Activated T-helper 1 cell treated with anti-CD3 and anti-CD28 coated beads, Interleukin-12 subunit alpha, Interleukin-12 subunit beta, Interleukin-2, Interleukin-4 antibody, amounts not matched to agents 30 ng/mL and 10 ng/mL and 1 ng/mL, durations not matched to agents 14 hours and 24 hours and 36 hours (primary cell): ENCODE data around the gene DCAKD. TPM values are rescaled to one million over a fixed set of nuclear protein-coding genes. Genes with fewer than 3 reads are reported as not detected.

Experiments
- DNase-seq: peaks from one replicate; pipeline ENCODE4 v3.0.0; 2021; ENCODE audit warnings: low spot score
- H3K27ac Mint-ChIP-seq: one replicate; pipeline ENCODE4 v1.8.0; 2021; ENCODE audit warnings: mild to moderate bottlenecking, mixed read lengths
- H3K27me3 Mint-ChIP-seq: one replicate; pipeline ENCODE4 v1.8.0; 2022; ENCODE audit warnings: mild to moderate bottlenecking, moderate library complexity, mixed read lengths; ENCODE audit not compliant: insufficient read depth
- H3K36me3 Mint-ChIP-seq: one replicate; pipeline ENCODE4 v1.8.0; 2021; ENCODE audit warnings: low read depth, mixed read lengths
- H3K4me1 Mint-ChIP-seq: one replicate; pipeline ENCODE4 v1.8.0; 2021; ENCODE audit warnings: low read depth, mixed read lengths
- H3K4me3 Mint-ChIP-seq: one replicate; pipeline ENCODE4 v1.8.0; 2021; ENCODE audit warnings: mild to moderate bottlenecking, moderate library complexity, mixed read lengths
- H3K9me3 Mint-ChIP-seq: one replicate; pipeline ENCODE4 v1.8.0; 2021; ENCODE audit warnings: mixed read lengths
- intact Hi-C: fragments of 100-400 bp; cut with micrococcal nuclease; formaldehyde crosslinking; loops from one replicate; pipeline ENCODE4 v1.15.1; 2024
- total RNA-seq: library from RNA; stranded (reverse); gene quantifications from 2 replicates; pipeline ENCODE4 v1.2.3, GENCODE V29; 2022

DCAKD gene
- total RNA-seq, 1 donor from 2014 or later, result 24.9 TPM

DNA sequence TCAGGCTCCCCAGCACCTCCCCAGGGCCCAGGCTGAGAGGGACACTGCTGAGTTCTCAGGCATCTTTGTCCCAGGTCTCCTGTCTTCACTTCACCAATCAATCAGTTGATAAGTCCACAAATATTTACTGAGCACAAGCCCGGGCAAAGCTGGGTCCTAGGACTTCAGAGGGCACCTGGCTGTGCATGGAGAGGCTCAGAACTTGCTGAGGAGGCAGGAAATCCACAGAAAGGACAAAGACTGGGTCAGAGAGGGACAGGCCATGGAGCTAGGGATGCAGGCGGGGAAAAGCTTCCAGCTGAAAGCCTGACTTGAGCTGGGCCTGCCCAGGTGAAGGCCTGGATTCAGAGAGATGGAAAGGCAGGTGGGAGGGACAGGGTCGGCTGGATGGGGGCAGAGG, 50.1 kb downstream of the DCAKD start:
- intact Hi-C loops, result no loop called here
- DNase-seq, result no peak

DNA sequence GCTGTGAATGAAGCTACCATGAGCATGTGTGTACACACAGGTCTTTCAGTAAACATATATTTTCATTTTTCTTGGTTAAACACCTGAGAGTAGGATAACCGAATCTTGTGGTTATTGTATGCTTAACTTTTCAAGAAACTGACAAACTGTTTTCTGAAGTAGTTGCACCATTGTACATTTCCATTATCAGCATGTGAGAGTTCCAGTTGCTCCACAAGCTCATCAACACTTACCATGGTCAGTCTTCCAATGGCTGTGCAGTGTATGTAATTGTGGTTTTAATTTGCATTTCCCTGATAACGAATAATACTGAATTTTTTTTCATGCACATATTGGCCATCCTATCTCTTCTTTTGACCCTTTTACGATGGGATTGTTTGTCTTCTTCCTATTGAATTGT, 52.0 kb downstream of the DCAKD start:
- no peaks in the 10 kb centered on the region for H3K9me3 Mint-ChIP-seq
- peaks cover 27% of the 10 kb centered on the region for H3K27me3 Mint-ChIP-seq
- DNase-seq, result no peak
- H3K27ac Mint-ChIP-seq, result no peak overlapping the region
- intact Hi-C loops, result no loop called here
- no peaks in the 10 kb centered on the region for H3K4me1 Mint-ChIP-seq
- H3K4me3 Mint-ChIP-seq, result no peak overlapping the region
- no peaks in the 10 kb centered on the region for H3K36me3 Mint-ChIP-seq

More for the DNA sequence above, 50.1 kb downstream of the DCAKD start:
- no peaks in the 10 kb centered on the region for H3K36me3 Mint-ChIP-seq
- no peaks in the 10 kb centered on the region for H3K4me1 Mint-ChIP-seq
- H3K27ac Mint-ChIP-seq, result no peak overlapping the region
- H3K27me3 Mint-ChIP-seq, result peaks cover 22% of the 10 kb centered on the region
- no peak overlapping the region for H3K4me3 Mint-ChIP-seq
- H3K9me3 Mint-ChIP-seq, result no peaks in the 10 kb centered on the region

DNA sequence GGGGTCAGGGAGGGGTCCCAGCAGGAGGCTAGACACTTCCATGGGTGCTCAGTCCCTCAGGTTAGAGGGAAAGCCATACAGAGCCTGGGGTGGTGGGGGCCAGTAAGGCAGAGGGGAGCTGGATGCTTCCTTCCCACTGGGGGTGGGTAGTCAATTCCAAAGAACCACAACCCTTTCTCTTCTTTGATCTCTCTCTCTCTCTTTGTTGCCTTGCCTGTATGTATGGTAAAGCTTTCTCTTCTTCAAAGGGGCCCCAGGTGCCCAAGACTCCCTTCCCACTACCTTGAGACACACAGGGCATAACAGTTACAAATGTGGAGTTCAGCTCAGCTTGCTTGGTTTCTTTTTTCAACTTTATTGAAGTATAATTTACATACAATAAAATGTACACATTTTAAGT, 52.8 kb downstream of the DCAKD start:
- no peaks in the 10 kb centered on the region for H3K9me3 Mint-ChIP-seq
- DNase-seq, result no peak
- H3K27me3 Mint-ChIP-seq, result peaks cover 29% of the 10 kb centered on the region
- H3K4me1 Mint-ChIP-seq, result no peaks in the 10 kb centered on the region
- no peaks in the 10 kb centered on the region for H3K36me3 Mint-ChIP-seq
- H3K27ac Mint-ChIP-seq, result no peak overlapping the region
- intact Hi-C loops, result no loop called here
- no peak overlapping the region for H3K4me3 Mint-ChIP-seq

DNA sequence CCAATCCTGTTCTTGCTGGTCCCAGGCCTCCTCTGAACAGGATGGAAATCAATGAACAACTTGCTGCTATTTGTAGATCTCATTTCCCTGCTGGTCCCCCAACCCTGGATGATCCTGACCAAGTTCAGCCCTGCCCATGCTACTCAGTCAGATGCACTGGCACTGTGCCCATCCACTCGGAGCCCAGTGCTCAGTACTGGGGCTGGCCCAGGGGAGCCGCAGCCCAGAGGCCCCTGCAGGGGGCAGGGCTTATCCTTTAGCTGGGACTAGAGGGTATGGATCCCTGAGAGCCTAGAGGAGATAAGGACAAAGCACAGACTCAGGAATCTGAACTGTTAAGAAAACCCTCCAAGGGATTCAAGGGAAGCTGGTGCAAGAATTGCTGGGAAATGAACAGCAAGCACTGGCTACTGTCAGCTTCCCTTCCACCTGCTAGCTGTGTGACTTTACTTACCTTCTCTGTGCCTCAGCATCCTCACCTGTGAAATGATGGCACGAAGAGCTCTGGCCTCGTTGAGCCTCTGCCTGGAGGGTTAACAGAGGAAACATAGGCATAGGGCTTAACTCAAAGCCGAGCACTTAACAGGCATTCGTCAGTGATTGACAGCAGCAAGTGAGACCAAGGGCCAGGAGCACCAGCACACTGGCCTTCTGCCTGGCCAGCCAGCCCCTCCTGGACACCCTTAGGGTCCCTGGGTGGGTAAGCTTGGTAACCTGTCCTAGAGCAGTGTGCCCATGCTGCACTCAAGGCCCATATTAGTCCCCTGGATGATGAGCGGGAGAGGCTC, 53.5 kb downstream of the DCAKD start:
- no peak for DNase-seq
- Mint-ChIP-seq H3K4me1 (no peaks in the 10 kb centered on the region), H3K27ac (no peak overlapping the region), H3K36me3 (no peaks in the 10 kb centered on the region), H3K9me3 (no peaks in the 10 kb centered on the region), H3K27me3 (peaks cover 26% of the 10 kb centered on the region), H3K4me3 (no peak overlapping the region)
- intact Hi-C loops, result no loop called here

DNA sequence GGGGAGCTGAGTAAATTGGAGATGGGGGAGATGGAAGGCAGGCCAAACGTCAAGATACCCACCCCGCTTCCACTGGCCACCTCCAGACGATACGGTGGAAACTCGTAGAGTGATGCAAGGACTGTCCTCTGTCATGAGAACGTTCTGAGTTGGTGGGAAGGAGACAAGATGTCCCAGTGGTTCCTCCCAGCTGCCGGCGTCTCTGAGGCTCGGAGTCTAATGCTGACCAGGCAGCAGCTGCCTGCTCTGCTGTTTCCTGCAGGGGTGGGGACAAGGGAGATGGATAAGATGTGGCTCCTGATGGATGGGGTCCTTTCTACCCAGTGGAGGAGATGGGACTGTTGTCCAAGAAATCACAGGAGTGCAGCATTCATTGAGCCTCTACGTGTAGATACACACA, 55.1 kb downstream of the DCAKD start:
- H3K27me3 Mint-ChIP-seq, result peaks cover 31% of the 10 kb centered on the region
- H3K4me1 Mint-ChIP-seq, result no peaks in the 10 kb centered on the region
- H3K27ac Mint-ChIP-seq, result no peak overlapping the region
- no peak overlapping the region for H3K4me3 Mint-ChIP-seq
- no peaks in the 10 kb centered on the region for H3K36me3 Mint-ChIP-seq
- no peak for DNase-seq
- no peaks in the 10 kb centered on the region for H3K9me3 Mint-ChIP-seq
- intact Hi-C loops, result no loop called here

DNA sequence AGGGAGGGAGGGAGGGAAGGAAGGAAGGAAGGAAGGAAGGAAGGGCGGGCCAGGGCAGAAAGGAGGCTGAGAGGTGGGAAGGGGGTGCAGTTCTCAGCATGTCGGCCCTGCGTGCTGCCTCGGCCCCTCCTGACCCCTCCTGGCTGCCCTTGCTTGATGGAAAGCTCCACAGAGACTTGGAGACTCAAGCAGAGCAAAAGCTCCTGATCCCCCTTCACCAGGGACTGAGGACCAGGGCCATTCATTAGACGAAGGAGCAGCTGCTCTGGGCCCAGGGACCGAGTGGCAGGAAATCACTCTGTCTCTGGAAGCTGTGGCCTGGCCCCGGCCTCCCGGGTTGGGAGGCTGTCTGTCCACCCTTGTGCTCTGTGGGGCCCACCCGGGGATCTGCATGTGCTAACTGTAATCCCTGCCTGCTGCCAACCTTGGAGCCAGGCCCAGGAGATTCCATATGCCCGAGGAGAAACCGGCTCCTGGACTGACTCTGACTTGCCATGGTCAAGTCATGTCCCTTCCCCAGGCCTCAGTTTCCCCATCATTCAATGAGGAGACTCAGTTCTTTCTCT, 55.9 kb downstream of the DCAKD start:
- H3K36me3 Mint-ChIP-seq, result no peaks in the 10 kb centered on the region
- H3K27me3 Mint-ChIP-seq, result peaks cover 31% of the 10 kb centered on the region
- H3K9me3 Mint-ChIP-seq, result no peaks in the 10 kb centered on the region
- H3K27ac Mint-ChIP-seq, result no peak overlapping the region
- H3K4me3 Mint-ChIP-seq, result no peak overlapping the region
- no peaks in the 10 kb centered on the region for H3K4me1 Mint-ChIP-seq
- intact Hi-C loops, result no loop called here
- no peak for DNase-seq

DNA sequence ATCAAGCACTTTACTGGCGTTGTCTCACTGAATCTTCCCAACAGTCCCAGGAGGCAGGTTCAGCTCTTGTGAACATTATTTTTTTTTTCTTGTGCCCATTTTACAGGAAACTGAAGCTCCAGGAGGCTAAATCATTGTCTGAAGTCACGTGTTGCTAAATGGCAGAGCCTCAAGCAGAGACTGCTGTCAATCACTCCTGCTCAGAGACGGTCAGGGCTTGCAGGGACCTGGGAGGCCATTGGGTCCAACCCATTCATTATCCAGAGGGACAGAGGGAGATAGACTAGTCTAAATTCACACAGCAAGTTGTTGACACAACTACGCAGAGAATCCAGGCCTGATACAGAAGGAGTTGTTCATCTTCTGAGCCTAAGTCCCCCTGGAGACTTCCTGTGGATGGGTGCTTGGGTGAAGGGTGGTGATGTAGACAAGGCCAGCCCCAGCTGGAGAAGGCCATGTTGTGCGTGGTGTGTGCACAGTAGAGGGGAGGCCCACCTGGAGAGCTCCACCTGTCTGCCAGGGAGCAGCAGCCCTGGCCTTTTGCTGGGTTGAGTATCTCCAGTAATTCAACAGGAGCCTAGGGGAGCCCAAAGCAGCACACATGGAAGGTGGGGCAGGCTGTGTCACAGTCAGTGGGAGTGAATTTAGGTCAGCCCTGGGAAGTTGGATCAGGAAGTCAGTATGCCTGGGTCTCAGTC, 59.0 kb downstream of the DCAKD start:
- no peaks in the 10 kb centered on the region for H3K36me3 Mint-ChIP-seq
- H3K27me3 Mint-ChIP-seq, result peaks cover 41% of the 10 kb centered on the region
- DNase-seq, result no peak
- no peak overlapping the region for H3K4me3 Mint-ChIP-seq
- H3K27ac Mint-ChIP-seq, result no peak overlapping the region
- no peaks in the 10 kb centered on the region for H3K9me3 Mint-ChIP-seq
- no peaks in the 10 kb centered on the region for H3K4me1 Mint-ChIP-seq
- intact Hi-C loops, result no loop called here

DNA sequence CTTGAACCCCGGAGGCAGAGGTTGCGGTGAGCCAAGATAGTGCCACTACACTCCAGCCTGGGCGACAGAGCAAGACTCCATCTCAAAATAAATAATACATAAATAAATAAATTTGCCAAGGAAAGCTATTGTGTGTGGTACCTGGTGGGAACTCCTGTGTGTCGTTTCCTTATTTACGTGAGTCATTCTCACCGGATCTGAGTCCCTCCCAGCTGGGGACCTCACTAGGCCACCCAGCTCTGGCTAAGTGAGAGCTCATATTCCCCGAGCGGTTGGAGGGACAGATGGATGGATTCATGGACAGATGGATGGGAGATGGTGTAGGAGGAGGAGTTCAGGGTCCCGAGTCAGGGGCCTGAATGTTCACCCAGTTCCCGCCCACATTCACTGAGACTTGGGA, 60.4 kb downstream of the DCAKD start:
- Mint-ChIP-seq H3K9me3 (no peaks in the 10 kb centered on the region), H3K4me1 (no peaks in the 10 kb centered on the region), H3K36me3 (no peaks in the 10 kb centered on the region), H3K27me3 (peaks cover 42% of the 10 kb centered on the region), H3K4me3 (no peak overlapping the region), H3K27ac (no peak overlapping the region)
- DNase-seq, result no peak
- intact Hi-C loops, result no loop called here

DNA sequence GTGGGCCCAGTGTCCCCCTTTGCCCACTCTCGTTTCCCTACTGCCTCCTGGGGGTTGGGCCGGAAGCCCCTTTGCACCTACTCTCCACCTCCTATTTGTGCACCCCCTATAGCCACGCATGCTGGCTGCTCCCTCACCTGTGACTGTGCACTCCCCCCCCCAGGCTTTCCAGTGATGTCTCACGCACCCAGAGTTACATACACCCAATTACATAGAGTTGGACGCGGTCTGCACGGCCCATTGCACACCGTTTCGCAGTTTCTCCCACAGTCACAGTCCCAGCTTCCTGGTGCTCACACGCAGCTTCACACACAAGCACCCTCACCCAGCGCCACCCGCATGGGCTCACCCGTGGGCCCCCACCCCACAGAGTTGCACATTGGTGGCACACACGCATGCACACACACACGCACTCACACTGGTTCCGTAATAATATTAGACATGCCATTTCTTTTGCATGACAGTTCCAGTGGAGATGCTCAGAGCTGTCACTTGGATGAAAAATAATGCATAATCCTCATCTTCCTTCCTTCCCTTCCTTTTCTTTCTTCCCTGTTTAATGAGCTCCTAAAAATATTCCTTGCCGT, 61.8 kb downstream of the DCAKD start:
- DNase-seq, result no peak
- Mint-ChIP-seq H3K27ac (no peak overlapping the region), H3K9me3 (no peaks in the 10 kb centered on the region), H3K4me3 (no peak overlapping the region), H3K27me3 (peaks cover 44% of the 10 kb centered on the region), H3K4me1 (no peaks in the 10 kb centered on the region), H3K36me3 (no peaks in the 10 kb centered on the region)
- intact Hi-C loops, result no loop called here

DNA sequence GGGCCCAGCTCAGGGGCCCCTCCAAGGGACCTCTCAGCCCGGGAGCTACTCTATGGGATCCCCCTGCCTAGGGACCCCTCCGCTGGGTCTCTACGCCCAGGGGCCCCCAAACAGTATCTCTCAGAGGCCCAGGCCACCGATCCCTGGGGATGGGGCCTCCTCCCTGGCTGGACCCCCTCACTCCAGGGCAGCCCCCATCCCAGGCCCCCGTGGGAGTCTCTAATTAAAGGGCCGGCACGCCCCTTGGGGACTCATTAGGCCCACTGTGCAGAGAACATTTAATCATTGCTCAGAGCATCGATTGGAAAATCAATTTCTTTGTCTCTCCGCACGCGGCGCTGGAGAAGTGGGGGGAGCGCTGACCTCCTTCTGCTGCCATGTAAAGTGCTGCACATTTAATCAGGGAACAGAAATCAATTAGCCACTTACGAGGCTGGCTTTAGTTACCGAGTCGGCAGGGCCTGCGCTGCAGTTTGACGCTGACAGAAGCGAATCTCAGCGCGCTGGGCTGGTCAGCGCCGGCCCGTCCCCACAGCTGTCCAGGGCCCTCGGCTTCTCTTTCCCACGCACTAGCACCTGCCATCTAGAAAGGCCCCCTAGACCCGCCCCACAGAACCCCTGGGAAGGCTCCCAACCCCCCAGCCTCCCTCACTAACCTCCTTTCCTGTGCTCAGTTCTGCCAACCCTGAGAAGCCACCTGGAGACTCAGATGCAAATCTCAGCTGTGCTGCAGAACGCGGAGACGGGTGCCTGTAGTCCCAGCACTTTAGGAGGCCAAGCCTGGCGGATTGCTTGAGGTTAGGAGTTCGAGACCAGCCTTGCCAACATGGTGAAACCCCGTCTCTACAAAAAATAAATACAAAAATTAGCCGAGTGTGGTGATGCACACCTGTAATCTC, 63.1 kb downstream of the DCAKD start:
- H3K27ac Mint-ChIP-seq, result no peak overlapping the region
- intact Hi-C loops, result no loop called here
- no peaks in the 10 kb centered on the region for H3K9me3 Mint-ChIP-seq
- no peaks in the 10 kb centered on the region for H3K36me3 Mint-ChIP-seq
- DNase-seq, result no peak
- no peak overlapping the region for H3K4me3 Mint-ChIP-seq
- H3K4me1 Mint-ChIP-seq, result no peaks in the 10 kb centered on the region
- peaks cover 39% of the 10 kb centered on the region for H3K27me3 Mint-ChIP-seq

DNA sequence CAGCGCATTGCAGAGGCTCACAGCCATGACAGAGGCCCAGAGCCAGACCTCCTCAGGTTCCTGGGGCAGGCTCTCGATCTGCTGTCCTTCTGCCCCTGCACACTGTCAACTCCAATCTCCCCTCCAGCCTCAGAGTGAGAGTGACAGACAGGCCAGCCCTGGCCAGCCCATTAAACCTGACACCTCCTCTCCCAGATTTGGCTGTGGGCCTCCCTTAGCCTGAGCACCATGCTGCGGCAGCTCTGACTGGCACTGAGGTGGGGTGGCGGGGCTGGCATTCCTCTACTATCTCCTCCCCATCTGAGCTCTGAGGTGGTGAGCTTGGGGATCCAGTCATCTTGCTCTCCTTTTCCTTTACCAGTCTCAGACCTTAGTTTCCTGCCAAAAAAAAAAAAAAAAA, 67.9 kb downstream of the DCAKD start:
- Mint-ChIP-seq H3K9me3 (no peaks in the 10 kb centered on the region), H3K4me1 (no peaks in the 10 kb centered on the region), H3K27me3 (peaks cover 30% of the 10 kb centered on the region), H3K4me3 (no peak overlapping the region), H3K27ac (no peak overlapping the region), H3K36me3 (no peaks in the 10 kb centered on the region)
- intact Hi-C loops, result no loop called here
- DNase-seq, result no peak

DNA sequence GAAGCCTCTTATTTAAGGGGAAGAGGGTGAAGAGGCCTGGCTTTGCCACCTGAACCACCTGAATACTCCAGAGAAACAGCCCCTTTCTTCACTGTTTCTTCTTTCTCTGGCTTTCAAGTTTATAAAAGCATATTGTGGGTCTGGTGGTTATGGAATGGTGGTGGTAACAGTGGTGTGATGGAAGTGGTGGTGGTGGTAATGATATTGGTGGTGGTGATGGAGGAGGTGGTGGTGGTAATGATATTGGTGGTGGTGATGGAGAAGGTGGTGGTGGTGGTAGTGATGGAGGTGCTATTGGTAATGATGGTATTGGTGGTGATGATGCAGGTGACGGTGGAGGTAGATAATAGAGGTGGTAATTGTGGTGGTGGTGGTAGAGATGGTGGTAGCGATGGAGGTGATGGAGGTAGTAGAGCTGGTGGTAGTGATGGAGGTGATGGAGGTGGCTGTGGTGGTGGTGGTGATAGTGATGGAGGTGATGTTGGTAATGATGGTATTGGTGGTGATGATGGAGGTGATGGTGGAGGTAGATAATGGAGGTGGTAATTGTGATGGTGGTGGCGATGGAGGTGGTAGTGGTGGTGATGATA, 69.2 kb downstream of the DCAKD start:
- no peak for DNase-seq
- Mint-ChIP-seq H3K27ac (no peak overlapping the region), H3K4me3 (no peak overlapping the region), H3K9me3 (no peaks in the 10 kb centered on the region), H3K4me1 (no peaks in the 10 kb centered on the region), H3K27me3 (peaks cover 27% of the 10 kb centered on the region), H3K36me3 (no peaks in the 10 kb centered on the region)
- intact Hi-C loops, result no loop called here
